TTC549 (cell line): ENCODE measurements around the gene ADAM19.

Source experiments
- FAIRE-seq: peaks from 2 replicates; lab custom pipeline; 2012; peaks lifted over from hg19 to GRCh38; lab: Jason Lieb, UNC

ADAM19 gene

GRCh38 chr5:157575381-157576020, at the start of gene ADAM19:
TSS of gene ADAM19 (minus strand) at chr5:157575775. CDS start at chr5:157575696, 79 bp downstream.
- no peak for FAIRE-seq

GRCh38 chr5:157624144-157624543, 48.6 kb upstream of the ADAM19 start:
- no peak for FAIRE-seq

GRCh38 chr5:157620776-157621175, 45.2 kb upstream of the ADAM19 start:
- no peak for FAIRE-seq

GRCh38 chr5:157618191-157618765, 42.7 kb upstream of the ADAM19 start:
- FAIRE-seq, result no peak

- FAIRE-seq, result no peak
Measured at GRCh38 chr5:157616785-157617184, 41.2 kb upstream of the ADAM19 start.

GRCh38 chr5:157613385-157614245, 38.0 kb upstream of the ADAM19 start:
- FAIRE-seq, result no peak

GRCh38 chr5:157612581-157612980, 37.0 kb upstream of the ADAM19 start:
- no peak for FAIRE-seq

- FAIRE-seq, result no peak
Measured at GRCh38 chr5:157611571-157612476, 36.2 kb upstream of the ADAM19 start.

- no peak for FAIRE-seq
Measured at GRCh38 chr5:157610990-157611389, 35.4 kb upstream of the ADAM19 start.

GRCh38 chr5:157608972-157609565, 33.5 kb upstream of the ADAM19 start:
- no peak for FAIRE-seq

GRCh38 chr5:157607371-157608161, 32.0 kb upstream of the ADAM19 start:
- no peak for FAIRE-seq

GRCh38 chr5:157606046-157606445, 30.5 kb upstream of the ADAM19 start:
- FAIRE-seq, result no peak

GRCh38 chr5:157603333-157604190, 28.0 kb upstream of the ADAM19 start:
- FAIRE-seq, result no peak

- FAIRE-seq, result no peak
Measured at GRCh38 chr5:157602505-157602904, 26.9 kb upstream of the ADAM19 start.

- no peak for FAIRE-seq
Measured at GRCh38 chr5:157600252-157600651, 24.7 kb upstream of the ADAM19 start.

- no peak for FAIRE-seq
Measured at GRCh38 chr5:157599565-157599964, 24.0 kb upstream of the ADAM19 start.

GRCh38 chr5:157598350-157598936, 22.9 kb upstream of the ADAM19 start:
- no peak for FAIRE-seq

- FAIRE-seq, result no peak
Measured at GRCh38 chr5:157597277-157597676, 21.7 kb upstream of the ADAM19 start.

GRCh38 chr5:157596487-157596886, 20.9 kb upstream of the ADAM19 start:
- FAIRE-seq, result no peak
